ENCODE data around the gene RAB7B. TPM values are rescaled to one million over a fixed set of nuclear protein-coding genes. Genes with fewer than 3 reads are reported as not detected.

The RAB7B gene
- total RNA-seq, 4 donors from 2014 or later, result 4.8 to 12.6 (median 8.7) TPM

DNA sequence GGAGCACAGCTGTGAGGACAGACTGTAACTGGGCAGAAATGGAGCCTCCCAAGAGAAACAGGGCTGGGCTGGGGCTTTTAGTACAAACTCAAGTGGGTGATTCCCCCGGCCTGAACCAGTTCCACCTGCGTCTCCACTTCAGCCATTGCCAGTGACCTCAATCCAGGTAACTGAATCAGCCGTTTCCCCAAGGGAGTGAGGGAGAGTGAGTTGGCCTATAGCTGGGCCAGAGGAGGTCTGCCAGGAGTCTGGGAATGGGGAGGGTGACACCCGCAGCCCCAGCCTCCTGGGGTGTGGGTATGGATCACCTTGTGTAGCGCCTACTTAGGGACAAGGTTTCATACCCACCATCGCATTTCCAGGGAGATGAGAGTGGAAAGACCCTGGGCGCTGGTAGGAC lies 68.4 kb downstream of the RAB7B start:
- peak; percentile 94 to 95 for DNase-seq
- peak overlapping the region; percentile 71 to 89 (median 82) for H3K27ac ChIP-seq
- 60 to 73% methylated on average over 6 of the region's 7 CpGs for WGBS, 2 donors
- no peaks in the 10 kb centered on the region for H3K9me3 ChIP-seq
- no peaks in the 10 kb centered on the region for H3K36me3 ChIP-seq
- no peak overlapping the region for H3K4me3 ChIP-seq (replicated peaks in 1 of 3)
- no peak for TF ChIP-seq CTCF (IDR thresholded peaks at IDR 0.05)
- peak in 1 of 2 donors; percentile 46 for TF ChIP-seq POLR2A (IDR thresholded peaks at IDR 0.05)
- H3K27me3 ChIP-seq, result no peaks in the 10 kb centered on the region
- intact Hi-C loops (cut with DNase I), result no loop called here
- H3K4me1 ChIP-seq, result peaks cover 35 to 44% of the 10 kb centered on the region in 2 donors

GRCh38 chr1:205933671-205934618 lies 69.2 kb downstream of the RAB7B start:
- H3K4me3 ChIP-seq (replicated peaks in 1 of 3), result no peak overlapping the region
- H3K27me3 ChIP-seq, result no peaks in the 10 kb centered on the region
- TF ChIP-seq POLR2A (IDR thresholded peaks at IDR 0.05), result no peak
- TF ChIP-seq CTCF (IDR thresholded peaks at IDR 0.05), result no peak
- WGBS, 2 donors, result 50 to 55% methylated on average over 7 of the region's 7 CpGs
- peak overlapping the region; percentile 71 to 89 (median 82) for H3K27ac ChIP-seq
- H3K4me1 ChIP-seq, result peaks cover 35 to 44% of the 10 kb centered on the region in 2 donors
- intact Hi-C loops (cut with DNase I), result no loop called here
- no peaks in the 10 kb centered on the region for H3K36me3 ChIP-seq
- H3K9me3 ChIP-seq, result no peaks in the 10 kb centered on the region
- DNase-seq, result peak; percentile 42 to 52

GRCh38 chr1:205932776-205933175 lies 70.4 kb downstream of the RAB7B start:
- Histone ChIP-seq H3K27me3 (no peaks in the 10 kb centered on the region), H3K4me3 (replicated peaks in 1 of 3) (no peak overlapping the region), H3K4me1 (peaks cover 35 to 44% of the 10 kb centered on the region in 2 donors), H3K27ac (peak overlapping the region in 1 of 3 donors; percentile 15), H3K36me3 (no peaks in the 10 kb centered on the region), H3K9me3 (no peaks in the 10 kb centered on the region)
- DNase-seq, result no peak
- 68 to 84% methylated on average over 6 of the region's 6 CpGs for WGBS, 2 donors
- intact Hi-C loops (cut with DNase I), result no loop called here
- TF ChIP-seq CTCF (IDR thresholded peaks at IDR 0.05), result no peak
- TF ChIP-seq POLR2A (IDR thresholded peaks at IDR 0.05), result no peak

GRCh38 chr1:205930799-205931281 lies 72.4 kb downstream of the RAB7B start:
- no peak for TF ChIP-seq CTCF (IDR thresholded peaks at IDR 0.05)
- no peak for TF ChIP-seq POLR2A (IDR thresholded peaks at IDR 0.05)
- Histone ChIP-seq H3K4me3 (replicated peaks in 1 of 3) (no peak overlapping the region), H3K4me1 (peaks cover 33 to 36% of the 10 kb centered on the region in 2 donors), H3K27ac (no peak overlapping the region), H3K9me3 (no peaks in the 10 kb centered on the region), H3K36me3 (no peaks in the 10 kb centered on the region), H3K27me3 (no peaks in the 10 kb centered on the region)
- 68 to 80% methylated on average over 4 of the region's 4 CpGs for WGBS, 2 donors
- intact Hi-C loops (cut with DNase I), result no loop called here
- DNase-seq, result no peak

- Histone ChIP-seq H3K27me3 (no peaks in the 10 kb centered on the region), H3K4me3 (replicated peaks in 1 of 3) (no peak overlapping the region), H3K9me3 (no peaks in the 10 kb centered on the region), H3K36me3 (no peaks in the 10 kb centered on the region), H3K4me1 (peaks cover 27 to 30% of the 10 kb centered on the region in 2 donors), H3K27ac (no peak overlapping the region)
- 97 to 98% methylated on average over 1 of the region's 1 CpG for WGBS, 2 donors
- TF ChIP-seq POLR2A (IDR thresholded peaks at IDR 0.05), result no peak
- TF ChIP-seq CTCF (IDR thresholded peaks at IDR 0.05), result no peak
- intact Hi-C loops (cut with DNase I), result no loop called here
- no peak for DNase-seq
These were observed 73.0 kb downstream of the RAB7B start for GRCh38 chr1:205930195-205930577.
